K562 (cell line): ENCODE results near the gene PLS1. TPM values are rescaled to one million over a fixed set of nuclear protein-coding genes. Genes with fewer than 3 reads are reported as not detected.

Source experiments
- BRD4 ChIP-seq: fragments of 200-600 bp; sonication (generic); IDR thresholded peaks from 2 replicates; pipeline ENCODE4 v1.6.1; 2017; ENCODE audit warnings: inconsistent platforms
- CXXC5 ChIP-seq: fragments of 250-450 bp; sonication (Bioruptor Pico); IDR thresholded peaks from 2 replicates; pipeline ENCODE4 v1.8.0; 2022; ENCODE audit warnings: inconsistent platforms, mild to moderate bottlenecking, moderate library complexity
- GTF3C2 ChIP-seq: IDR thresholded peaks from 3 replicates; pipeline ENCODE4 v1.6.1; 2011; ENCODE audit warnings: borderline replicate concordance, mild to moderate bottlenecking, moderate library complexity; ENCODE audit not compliant: insufficient read length; ENCODE audit errors: extremely low read depth
- HES1 ChIP-seq: fragments of 450-650 bp; IDR thresholded peaks from 2 replicates; pipeline ENCODE4 v1.6.1; 2016; ENCODE audit warnings: low read depth, mild to moderate bottlenecking, moderate library complexity
- IFI16 ChIP-seq: fragments of 250-450 bp; sonication (Bioruptor Pico); IDR thresholded peaks from 2 replicates; pipeline ENCODE4 v2.1.2; 2022; ENCODE audit warnings: mild to moderate bottlenecking, inconsistent platforms
- NKRF ChIP-seq: fragments of 450-650 bp; IDR thresholded peaks from 2 replicates; pipeline ENCODE4 v1.6.1; 2016; ENCODE audit warnings: borderline replicate concordance
- NR2C2 ChIP-seq, 2 experiments: fragments of 200-800 bp in 1 of 2; sonication (Bioruptor generic) in 1 of 2; sonication (generic) in 1 of 2; formaldehyde crosslinking in 1 of 2; IDR thresholded peaks; 2 replicates each; pipeline versions ENCODE4 v1.6.1 to v1.8.0; 2016 to 2022; ENCODE audit warnings: mild to moderate bottlenecking in 1 of 2, missing compliant biosample characterization in 1 of 2, missing genetic modification characterization in 1 of 2, missing genetic modification reagents in 1 of 2
- STAT6 ChIP-seq: sonication (generic); formaldehyde crosslinking; IDR thresholded peaks from 2 replicates; pipeline ENCODE4 v1.8.1; 2023; ENCODE audit warnings: mild to moderate bottlenecking, missing genetic modification reagents
- TCF3 ChIP-seq: sonication (generic); formaldehyde crosslinking; IDR thresholded peaks from 2 replicates; pipeline ENCODE4 v1.4.0; 2020; ENCODE audit warnings: mild to moderate bottlenecking, missing genetic modification reagents
- TCF7 ChIP-seq: sonication (generic); IDR thresholded peaks from 2 replicates; pipeline ENCODE4 v1.6.1; 2016; ENCODE audit warnings: antibody characterized with exemption, borderline replicate concordance
- TSC22D4 ChIP-seq: fragments of 450-650 bp; IDR thresholded peaks from 2 replicates; pipeline ENCODE4 v1.6.1; 2016; ENCODE audit warnings: missing genetic modification characterization, missing biosample characterization, control low read depth
- ZBTB7A ChIP-seq: IDR thresholded peaks from 2 replicates; pipeline ENCODE4 v1.6.1; 2011; ENCODE audit warnings: low read depth, mild to moderate bottlenecking, low read length, moderate library complexity, borderline replicate concordance; ENCODE audit not compliant: control insufficient read depth
- ZNF384 ChIP-seq: IDR thresholded peaks from 2 replicates; pipeline ENCODE4 v1.6.1; 2012; ENCODE audit warnings: low read depth, low read length, improper control_type of control experiment
- ZNF449 ChIP-seq: fragments of 250-450 bp; sonication (Bioruptor Pico); IDR thresholded peaks from 2 replicates; pipeline ENCODE4 v1.8.0; 2022; ENCODE audit warnings: moderate library complexity, mild to moderate bottlenecking, inconsistent platforms
- polyA plus RNA-seq, 8 experiments: library from polyadenylated mRNA; depleted of rRNA in 4 of 8; stranded (reverse) in 5 of 8; unstranded in 3 of 8; fragments of >200 nt; fragmentation: Nextera tagmentation in 2 of 8; fragmentation: Illumina TruSeq in 1 of 8; extraction: Ambion mirVana in 2 of 8; extraction: Trizol in 1 of 8; gene quantifications; 2 replicates each; pipeline versions ENCODE4 v1.2.1 to v1.2.3, GENCODE V29; 2011 to 2014; ENCODE audit warnings: inconsistent platforms in 1 of 8, missing spikeins in 1 of 8
- total RNA-seq, 7 experiments: library from RNA; depleted of rRNA in 6 of 7; stranded (reverse); fragments of >200 nt in 6 of 7; fragmentation: Illumina TruSeq in 2 of 7; extraction: Trizol in 2 of 7; gene quantifications; 2 replicates each; pipeline versions ENCODE4 v1.2.1 to v1.2.3, GENCODE V29; 2011 to 2021; ENCODE audit warnings: low replicate concordance in 1 of 7

Gene PLS1
- total and polyA plus RNA-seq, 9 of the 15 experiments (the other 6 are each of a cell fraction or from before 2014, with no cell fraction given), result 6.1 to 21.3 (median 13.0) TPM

GRCh38 chr3:142724682-142725356 lies 128.6 kb downstream of the PLS1 start (continued):
- no peak for TF ChIP-seq GTF3C2
- no peak; the same call in 1 of the 2 replicates for TF ChIP-seq CXXC5 (CRISPR knock-in tag)
- TF ChIP-seq TCF3, result no peak
- no peak for TF ChIP-seq STAT6 (CRISPR knock-in tag)
- TF ChIP-seq ZBTB7A, result peak; percentile 57; the same call in 1 of the 2 replicates
- no peak for TF ChIP-seq ZNF449 (CRISPR knock-in tag)
- TF ChIP-seq NKRF, result no peak; the same call in none of the 2 replicates
- TF ChIP-seq BRD4, result no peak
- peak; percentile 61; the same call in 1 of the 2 replicates for TF ChIP-seq NR2C2 (CRISPR knock-in tag; IDR thresholded peaks at IDR 0.05)
- no peak; the same call in 1 of the 2 replicates for TF ChIP-seq NR2C2 (tag; IDR thresholded peaks at IDR 0.05)
- TF ChIP-seq ZNF384, result no peak
- TF ChIP-seq IFI16 (CRISPR knock-in tag), result no peak
- no peak for TF ChIP-seq HES1
- TF ChIP-seq TSC22D4, result no peak
- TF ChIP-seq TCF7, result no peak
